ENCODE results near the gene FOXN1.

DNA sequence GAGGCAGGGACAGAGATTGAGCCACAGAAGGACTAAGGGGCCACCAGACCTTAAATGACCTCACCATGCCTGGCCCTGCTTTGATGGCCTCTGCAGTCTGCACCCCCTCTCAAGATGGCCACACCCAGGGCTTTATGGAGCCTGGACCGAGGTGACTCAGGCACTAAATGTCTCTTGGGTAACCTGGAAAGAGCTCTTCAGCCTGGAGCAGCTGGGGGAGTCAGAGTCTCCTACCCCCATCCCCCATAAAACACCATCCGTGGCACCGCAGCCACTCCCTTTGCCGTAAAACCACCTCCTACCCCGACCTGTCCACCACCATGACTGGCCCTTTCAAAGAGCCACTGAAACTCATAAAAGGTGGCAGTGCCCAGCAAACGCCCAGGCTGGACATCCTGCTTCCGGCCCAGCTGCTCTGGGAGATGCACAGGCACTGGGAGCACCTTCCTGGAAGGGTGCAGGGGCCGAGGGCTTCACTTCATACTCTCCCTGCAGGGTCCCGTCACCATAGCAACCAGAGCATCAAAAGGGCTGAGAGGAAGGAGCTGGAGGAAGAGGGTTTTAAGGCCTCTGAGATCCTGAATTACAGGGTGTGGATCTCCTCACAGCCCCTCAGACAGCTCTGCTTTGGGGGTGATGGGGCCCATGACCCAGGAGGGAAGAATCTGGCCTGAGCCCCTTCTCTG, 22.3 kb downstream of the FOXN1 start:
- TF ChIP-seq POLR2AphosphoS5 (IDR thresholded peaks at IDR 0.05; ENCODE audit: low read depth, low read length) (no peak), SPI1 (IDR thresholded peaks at IDR 0.05; ENCODE audit: low read depth, low read length) (no peak), POLR2A (IDR thresholded peaks at IDR 0.05; ENCODE audit: low read depth, low read length) (no peak), PAX5 (IDR thresholded peaks at IDR 0.05; ENCODE audit: insufficient read depth, low read length, severe bottlenecking) (no peak), TAF1 (IDR thresholded peaks at IDR 0.05; ENCODE audit: low read depth, low read length) (no peak), POU2F2 (IDR thresholded peaks at IDR 0.05; ENCODE audit: low read depth, low read length) (no peak)

Data from GM12891 (cell line).